AG20443 (cell line): Measurements from ENCODE around the gene SSC5D.
A peak's percentile ranks its signal among the peaks of the same experiment; 100 is the strongest.
"Not testable (repeated sequence)": the region's sequence is repeated elsewhere in the genome, so short reads cannot be mapped to it uniquely, and the experiment has no call there.

Experiments used
- DNase-seq: peaks from one replicate; pipeline ENCODE4 v3.0.0; 2012; ENCODE audit warnings: low spot score, mixed read lengths

SSC5D gene

GRCh38 chr19:55486971-55487923 is 989 bp upstream of the SSC5D start:
- peak; percentile 93 for DNase-seq

- peak; percentile 39 for DNase-seq
Observed at GRCh38 chr19:55488986-55489710, 912 bp downstream of the SSC5D start.

GRCh38 chr19:55489711-55490477 is 1.7 kb downstream of the SSC5D start:
- no peak for DNase-seq

GRCh38 chr19:55490478-55491432 is 2.5 kb downstream of the SSC5D start:
- DNase-seq: no peak

- no peak for DNase-seq
Observed at GRCh38 chr19:55491546-55492360, 3.5 kb downstream of the SSC5D start.

- no peak for DNase-seq
Observed at GRCh38 chr19:55492362-55492944, 4.2 kb downstream of the SSC5D start.

- DNase-seq: peak; percentile 29
Observed at GRCh38 chr19:55493052-55493644, 4.9 kb downstream of the SSC5D start.

- DNase-seq: no peak
Observed at GRCh38 chr19:55493645-55494171, 5.5 kb downstream of the SSC5D start.

- DNase-seq: peak; percentile 53
Observed at GRCh38 chr19:55494172-55494761, 6.0 kb downstream of the SSC5D start.

GRCh38 chr19:55495646-55496349 is 7.6 kb downstream of the SSC5D start:
- DNase-seq: no peak

- DNase-seq: not testable (repeated sequence)
Observed at GRCh38 chr19:55496820-55497219, 8.6 kb downstream of the SSC5D start.

- DNase-seq: no peak
Observed at GRCh38 chr19:55497763-55498162, 9.5 kb downstream of the SSC5D start.

- no peak for DNase-seq
Observed at GRCh38 chr19:55498246-55498840, 10.1 kb downstream of the SSC5D start.

- no peak for DNase-seq
Observed at GRCh38 chr19:55500368-55500952, 12.2 kb downstream of the SSC5D start.

- DNase-seq: no peak
Observed at GRCh38 chr19:55502197-55502952, 14.1 kb downstream of the SSC5D start.

GRCh38 chr19:55503157-55503501 is 14.9 kb downstream of the SSC5D start:
- no peak for DNase-seq
